ENCODE results near the gene ST6GALNAC3.
"Not testable (repeated sequence)": the region's sequence is repeated elsewhere in the genome, so short reads cannot be mapped to it uniquely, and the experiment has no call there.

The ST6GALNAC3 gene

GRCh38 chr1:76640092-76640491 lies 565.5 kb downstream of the ST6GALNAC3 start:
- DNase-seq (ENCODE audit: low read depth): no peak

GRCh38 chr1:76640723-76641122 lies 566.2 kb downstream of the ST6GALNAC3 start:
- no peak for DNase-seq (ENCODE audit: low read depth)

GRCh38 chr1:76644139-76644538 lies 569.6 kb downstream of the ST6GALNAC3 start:
- DNase-seq (ENCODE audit: low read depth): no peak

- DNase-seq (ENCODE audit: low read depth): not testable (repeated sequence)
Observed at GRCh38 chr1:76652860-76653259, 578.3 kb downstream of the ST6GALNAC3 start.

GRCh38 chr1:76657623-76658022 lies 583.1 kb downstream of the ST6GALNAC3 start:
- no peak for DNase-seq (ENCODE audit: low read depth)

GRCh38 chr1:76659171-76659940 lies 584.8 kb downstream of the ST6GALNAC3 start:
- DNase-seq (ENCODE audit: low read depth): no peak

GRCh38 chr1:76661531-76661930 lies 587.0 kb downstream of the ST6GALNAC3 start:
- no peak for DNase-seq (ENCODE audit: low read depth)

- DNase-seq (ENCODE audit: low read depth): no peak
Observed at GRCh38 chr1:76666499-76666898, 592.0 kb downstream of the ST6GALNAC3 start.

GRCh38 chr1:76668046-76668445 lies 593.5 kb downstream of the ST6GALNAC3 start:
- no peak for DNase-seq (ENCODE audit: low read depth)

GRCh38 chr1:76669131-76669530 lies 594.6 kb downstream of the ST6GALNAC3 start:
- DNase-seq (ENCODE audit: low read depth): no peak

GRCh38 chr1:76669624-76670315 lies 595.2 kb downstream of the ST6GALNAC3 start:
- no peak for DNase-seq (ENCODE audit: low read depth)

- no peak for DNase-seq (ENCODE audit: low read depth)
Observed at GRCh38 chr1:76674689-76675210, 600.2 kb downstream of the ST6GALNAC3 start.

GRCh38 chr1:76677416-76678405 lies 603.2 kb downstream of the ST6GALNAC3 start:
- DNase-seq (ENCODE audit: low read depth): no peak

GRCh38 chr1:76679534-76680152 lies 605.1 kb downstream of the ST6GALNAC3 start:
- no peak for DNase-seq (ENCODE audit: low read depth)

GRCh38 chr1:76680651-76681050 lies 606.1 kb downstream of the ST6GALNAC3 start:
- DNase-seq (ENCODE audit: low read depth): no peak

GRCh38 chr1:76682138-76682537 lies 607.6 kb downstream of the ST6GALNAC3 start:
- DNase-seq (ENCODE audit: low read depth): no peak

Data from activated T-cell treated with anti-CD3 and anti-CD28 coated beads for 48 hours (primary cell).